BE2C (cell line): Measurements from ENCODE around the gene TANC1.

Source experiments
- DNase-seq: peaks from one replicate; pipeline ENCODE4 v3.0.0-alpha.2; 2020
- H3K27me3 ChIP-seq: fragments of 250-450 bp; sonication (Bioruptor Pico); 2 replicates; pipeline ENCODE4 v1.5.1; 2020; ENCODE audit warnings: mild to moderate bottlenecking
- H3K36me3 ChIP-seq: fragments of 250-450 bp; sonication (Bioruptor Pico); 2 replicates; pipeline ENCODE4 v1.5.1; 2020; ENCODE audit warnings: mild to moderate bottlenecking
- H3K4me1 ChIP-seq: fragments of 250-450 bp; sonication (Bioruptor Pico); 2 replicates; pipeline ENCODE4 v1.5.1; 2020
- H3K4me3 ChIP-seq: 2 replicates; pipeline ENCODE4 v1.5.1; 2011; ENCODE audit warnings: low read depth, low read length
- H3K9me3 ChIP-seq: fragments of 250-450 bp; sonication (Bioruptor Pico); 2 replicates; pipeline ENCODE4 v1.5.1; 2020
- CTCF ChIP-seq: IDR thresholded peaks from 2 replicates; pipeline ENCODE4 v1.5.1; 2012; ENCODE audit warnings: mild to moderate bottlenecking, low read depth, low read length

TANC1 gene

GRCh38 chr2:158979772-158980171 is 11.3 kb downstream of the TANC1 start:
- no peaks in the 10 kb centered on the region for H3K27me3 ChIP-seq
- no peak for DNase-seq
- H3K4me3 ChIP-seq: no peak overlapping the region
- H3K9me3 ChIP-seq: no peaks in the 10 kb centered on the region
- no peaks in the 10 kb centered on the region for H3K36me3 ChIP-seq
- H3K4me1 ChIP-seq: no peaks in the 10 kb centered on the region
- TF ChIP-seq CTCF: no peak

- no peak for DNase-seq
- no peaks in the 10 kb centered on the region for H3K4me1 ChIP-seq
Measured at GRCh38 chr2:158984604-158985135, 16.2 kb downstream of the TANC1 start.

DNA sequence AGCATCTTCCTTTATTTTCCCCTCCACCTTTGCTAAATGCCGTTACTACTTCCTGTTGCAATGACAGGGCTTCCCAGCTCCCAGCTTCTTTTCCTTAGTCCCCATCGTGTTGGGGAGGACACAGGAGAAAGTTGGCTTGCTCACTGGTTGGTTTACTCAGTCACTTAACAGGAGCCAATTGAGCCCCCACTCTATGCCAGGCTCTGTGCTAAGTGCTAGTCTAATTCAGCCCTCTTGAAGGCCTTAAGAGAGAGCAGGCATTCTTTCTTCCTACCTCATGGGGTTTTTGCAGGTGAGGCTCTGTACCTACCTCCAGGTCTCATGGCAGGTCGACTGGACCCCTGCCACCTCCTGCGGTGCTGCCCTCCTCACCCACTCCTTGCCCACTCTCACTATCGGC is 20.1 kb downstream of the TANC1 start:
- no peak for TF ChIP-seq CTCF
- Histone ChIP-seq H3K9me3 (no peaks in the 10 kb centered on the region), H3K36me3 (no peaks in the 10 kb centered on the region), H3K4me1 (no peaks in the 10 kb centered on the region), H3K4me3 (no peak overlapping the region), H3K27me3 (no peaks in the 10 kb centered on the region)
- no peak for DNase-seq

More at GRCh38 chr2:158984604-158985135, 16.2 kb downstream of the TANC1 start:
- H3K27me3 ChIP-seq: no peaks in the 10 kb centered on the region
- no peak overlapping the region for H3K4me3 ChIP-seq
- H3K36me3 ChIP-seq: no peaks in the 10 kb centered on the region
- H3K9me3 ChIP-seq: no peaks in the 10 kb centered on the region
- TF ChIP-seq CTCF: no peak

DNA sequence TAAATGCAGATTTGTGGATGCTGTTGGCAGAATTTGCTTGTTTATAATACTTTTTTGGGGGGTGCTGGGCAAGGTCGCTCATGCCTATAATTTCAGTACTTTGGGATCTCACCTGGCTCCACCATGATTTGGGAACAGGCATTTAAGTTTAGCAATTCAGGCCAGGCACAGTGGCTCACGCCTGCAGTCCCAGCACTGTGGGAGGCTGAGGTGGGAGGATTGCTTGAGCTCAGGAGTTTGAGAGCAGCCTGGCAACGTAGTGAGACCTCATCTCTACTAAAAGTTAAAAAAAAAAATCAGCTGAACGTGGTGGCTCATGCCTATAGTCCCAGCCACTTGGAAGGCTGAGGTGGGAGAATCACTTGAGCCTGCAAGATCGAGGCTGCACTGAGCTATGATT is 20.7 kb downstream of the TANC1 start:
- no peak overlapping the region for H3K4me3 ChIP-seq
- H3K27me3 ChIP-seq: no peaks in the 10 kb centered on the region
- H3K36me3 ChIP-seq: no peaks in the 10 kb centered on the region
- no peaks in the 10 kb centered on the region for H3K4me1 ChIP-seq
- DNase-seq: no peak
- H3K9me3 ChIP-seq: no peaks in the 10 kb centered on the region
- no peak for TF ChIP-seq CTCF

DNA sequence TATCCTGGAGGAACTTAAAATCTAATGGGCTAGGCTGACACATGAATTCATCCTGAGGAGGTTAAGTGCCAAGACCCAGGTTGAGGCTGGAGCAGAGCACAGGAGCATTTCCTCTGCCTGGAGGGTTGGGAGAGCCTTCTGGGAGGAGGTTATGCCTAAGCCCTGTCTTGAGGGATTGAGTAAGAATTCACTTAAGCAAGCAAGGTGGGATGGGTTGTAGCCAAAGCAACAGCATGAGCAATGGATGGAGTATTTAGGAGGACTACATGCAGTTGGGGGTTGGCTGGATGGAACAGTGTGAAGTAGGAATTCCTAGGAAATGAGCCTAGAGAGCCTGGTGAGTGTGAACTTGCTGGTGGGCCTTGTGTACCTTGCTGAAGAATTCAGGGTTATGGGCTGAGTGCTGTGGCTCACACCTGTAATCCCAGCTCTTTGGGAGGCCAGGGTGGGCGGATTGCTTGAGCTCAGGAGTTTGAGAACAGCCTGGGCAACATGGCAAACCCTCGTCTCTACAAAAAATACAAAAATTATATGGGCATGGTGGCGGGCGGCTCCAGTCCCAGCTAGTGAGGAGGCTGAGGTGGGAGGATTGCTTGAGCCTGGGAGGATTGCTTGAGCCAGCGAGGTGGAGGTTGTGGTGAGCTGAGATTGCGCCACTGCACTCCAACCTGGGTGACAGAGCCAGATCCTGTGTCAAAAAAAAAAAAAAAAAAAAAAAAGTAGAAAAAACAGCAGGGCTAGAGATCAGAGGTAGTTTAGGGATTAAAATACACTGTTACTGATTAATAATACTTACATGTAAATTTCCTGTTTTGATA is 22.2 kb downstream of the TANC1 start:
- Histone ChIP-seq H3K27me3 (no peaks in the 10 kb centered on the region), H3K4me1 (0 out of 2 replicates have a peak, but pooled peaks cover 3% of the 10 kb centered on the region), H3K9me3 (no peaks in the 10 kb centered on the region), H3K36me3 (no peaks in the 10 kb centered on the region), H3K4me3 (no peak overlapping the region)
- no peak for DNase-seq
- TF ChIP-seq CTCF: no peak

GRCh38 chr2:158993030-158993429 is 24.6 kb downstream of the TANC1 start:
- H3K4me3 ChIP-seq: no peak overlapping the region
- no peaks in the 10 kb centered on the region for H3K9me3 ChIP-seq
- no peaks in the 10 kb centered on the region for H3K36me3 ChIP-seq
- TF ChIP-seq CTCF: no peak
- no peaks in the 10 kb centered on the region for H3K27me3 ChIP-seq
- no peak for DNase-seq
- 0 out of 2 replicates have a peak, but pooled peaks cover 3% of the 10 kb centered on the region for H3K4me1 ChIP-seq
